ENCODE results near the gene BAZ2A.
A peak's percentile ranks its signal among the peaks of the same experiment; 100 is the strongest.
"Not testable (repeated sequence)": the region's sequence is repeated elsewhere in the genome, so short reads cannot be mapped to it uniquely, and the experiment has no call there.

BAZ2A gene

GRCh38 chr12:56599041-56599440 is 31.1 kb downstream of the BAZ2A start:
- no peak for DNase-seq (ENCODE audit: low read depth)

- no peak for DNase-seq (ENCODE audit: low read depth)
These were observed 33.3 kb downstream of the BAZ2A start for GRCh38 chr12:56596815-56597214.

- DNase-seq (ENCODE audit: low read depth): peak; percentile 71
These were observed 36.1 kb downstream of the BAZ2A start for GRCh38 chr12:56593909-56594621.

- peak; percentile 16 for DNase-seq (ENCODE audit: low read depth)
These were observed 38.2 kb downstream of the BAZ2A start for GRCh38 chr12:56591961-56592360.

GRCh38 chr12:56591126-56591525 is 39.0 kb downstream of the BAZ2A start:
- no peak for DNase-seq (ENCODE audit: low read depth)

- DNase-seq (ENCODE audit: low read depth): no peak
These were observed 39.8 kb downstream of the BAZ2A start for GRCh38 chr12:56590237-56590830.

GRCh38 chr12:56589783-56590182 is 40.3 kb downstream of the BAZ2A start:
- DNase-seq (ENCODE audit: low read depth): no peak

- DNase-seq (ENCODE audit: low read depth): no peak
These were observed 45.0 kb downstream of the BAZ2A start for GRCh38 chr12:56585098-56585497.

- no peak for DNase-seq (ENCODE audit: low read depth)
These were observed 48.5 kb downstream of the BAZ2A start for GRCh38 chr12:56581418-56582145.

GRCh38 chr12:56578983-56579546 is 51.1 kb downstream of the BAZ2A start:
- DNase-seq (ENCODE audit: low read depth): no peak

GRCh38 chr12:56577248-56577647 is 52.9 kb downstream of the BAZ2A start:
- not testable (repeated sequence) for DNase-seq (ENCODE audit: low read depth)

GRCh38 chr12:56574210-56574609 is 55.9 kb downstream of the BAZ2A start:
- no peak for DNase-seq (ENCODE audit: low read depth)

GRCh38 chr12:56572288-56572687 is 57.8 kb downstream of the BAZ2A start:
- DNase-seq (ENCODE audit: low read depth): no peak

GRCh38 chr12:56571121-56571520 is 59.0 kb downstream of the BAZ2A start:
- no peak for DNase-seq (ENCODE audit: low read depth)

GRCh38 chr12:56568146-56568545 is 62.0 kb downstream of the BAZ2A start:
- DNase-seq (ENCODE audit: low read depth): no peak

GRCh38 chr12:56565510-56566101 is 64.5 kb downstream of the BAZ2A start:
- peak; percentile 79 for DNase-seq (ENCODE audit: low read depth)

GRCh38 chr12:56551070-56551469 is 79.1 kb downstream of the BAZ2A start:
- no peak for DNase-seq (ENCODE audit: low read depth)

- DNase-seq (ENCODE audit: low read depth): no peak
These were observed 83.4 kb downstream of the BAZ2A start for GRCh38 chr12:56546680-56547079.
